ENCODE data around the gene GALNTL6. TPM values are rescaled to one million over a fixed set of nuclear protein-coding genes. Genes with fewer than 3 reads are reported as not detected.

GALNTL6 gene
- total and polyA plus RNA-seq, 2 donors (not counting 3 experiments of a cell fraction or from before 2014, with no cell fraction given), result not detected

DNA sequence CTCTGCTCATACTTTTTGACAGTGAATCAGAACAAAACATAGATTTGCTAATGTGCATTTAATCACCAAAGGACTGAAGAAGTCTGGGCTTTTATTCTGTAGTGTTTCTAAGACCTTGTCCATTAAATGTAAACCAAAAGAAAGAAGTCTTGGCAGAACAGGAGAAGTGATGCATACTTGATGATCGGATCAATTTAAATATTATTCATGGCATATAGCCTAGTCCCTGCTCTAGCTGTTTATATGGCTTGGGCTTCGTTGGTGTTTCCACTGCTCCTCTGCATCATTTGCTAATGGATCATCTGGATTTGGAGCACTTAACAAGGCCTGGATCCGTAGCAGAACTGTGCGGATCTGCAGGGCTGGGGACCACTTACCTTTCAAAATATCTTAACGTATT is 566.6 kb downstream of the GALNTL6 start:
- FAIRE-seq (no peak), DNase-seq (ENCODE audit: low read depth, low spot score) (no peak)
- Histone ChIP-seq H4K20me1 (replicated peaks; ENCODE audit: control insufficient read depth, extremely low read depth, insufficient read depth, low read length) (no peaks in the 10 kb centered on the region), H2AFZ (ENCODE audit: low read depth, low read length) (no peak overlapping the region), H3K4me3 (replicated peaks in 1 of 3; ENCODE audit: insufficient read depth in 1 of 3, low read depth in 1 of 3, low read length in 3 of 3) (no peak overlapping the region), H3K9me3 (replicated peaks; ENCODE audit: control insufficient read depth, insufficient read depth, low read length) (no peaks in the 10 kb centered on the region), H3K4me2 (ENCODE audit: insufficient read depth, low read length) (no peak overlapping the region), H3K27ac (ENCODE audit: insufficient read depth, low read depth, low read length) (no peak overlapping the region), H3K36me3 (ENCODE audit: control insufficient read depth in 2 of 2, extremely low read depth in 1 of 2, insufficient read depth in 2 of 2, low read length in 2 of 2) (no peaks in the 10 kb centered on the region), H3K9ac (replicated peaks; ENCODE audit: extremely low read depth, insufficient read depth, low read length) (no peak overlapping the region), H3K4me1 (ENCODE audit: control insufficient read depth, extremely low read depth, insufficient read depth, low read length) (no peaks in the 10 kb centered on the region), H3K9me1 (replicated peaks; ENCODE audit: control insufficient read depth, extremely low read depth, insufficient read depth, low read length) (no peaks in the 10 kb centered on the region), H3K27me3 (ENCODE audit: control insufficient read depth in 2 of 2, insufficient read depth in 2 of 2, low read length in 2 of 2) (no peaks in the 10 kb centered on the region), H3K79me2 (ENCODE audit: control insufficient read depth, insufficient read depth, low read length) (no peaks in the 10 kb centered on the region)
- BruUV-seq (replicated peaks), result no TSS peak
- POLR2A ChIA-PET, result no interaction called here
- intact Hi-C loops (cut with micrococcal nuclease) (no loop called here), dilution Hi-C loops (cut with MboI; ENCODE audit: extremely low pct_ligation_motif_present, low sequenced_read_pairs) (no loop called here)
- TF ChIP-seq POLR2A (IDR thresholded peaks at IDR 0.05; ENCODE audit: low read depth, low read length) (no peak), MYC (IDR thresholded peaks at IDR 0.05; ENCODE audit: low read depth, low read length) (no peak), POLR2AphosphoS5 (IDR thresholded peaks at IDR 0.05; ENCODE audit: insufficient read depth, low read depth, low read length) (no peak), JUN (IDR thresholded peaks at IDR 0.05; ENCODE audit: borderline replicate concordance, insufficient read depth, insufficient read length, low read depth) (no peak), FOS (IDR thresholded peaks at IDR 0.05; ENCODE audit: borderline replicate concordance, insufficient read depth, low read length) (no peak), EZH2 (IDR thresholded peaks at IDR 0.05; ENCODE audit: borderline replicate concordance, low read depth, low read length, severe bottlenecking) (no peak), GATA2 (IDR thresholded peaks at IDR 0.05; ENCODE audit: insufficient read depth, insufficient read length, low read depth, low read length) (no peak)
- TF ChIP-seq, protein P1, sequence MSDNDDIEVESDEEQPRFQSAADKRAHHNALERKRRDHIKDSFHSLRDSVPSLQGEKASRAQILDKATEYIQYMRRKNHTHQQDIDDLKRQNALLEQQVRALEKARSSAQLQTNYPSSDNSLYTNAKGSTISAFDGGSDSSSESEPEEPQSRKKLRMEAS (IDR thresholded peaks at IDR 0.05; ENCODE audit: insufficient read depth, insufficient read length), result no peak
- TF ChIP-seq, protein P2, sequence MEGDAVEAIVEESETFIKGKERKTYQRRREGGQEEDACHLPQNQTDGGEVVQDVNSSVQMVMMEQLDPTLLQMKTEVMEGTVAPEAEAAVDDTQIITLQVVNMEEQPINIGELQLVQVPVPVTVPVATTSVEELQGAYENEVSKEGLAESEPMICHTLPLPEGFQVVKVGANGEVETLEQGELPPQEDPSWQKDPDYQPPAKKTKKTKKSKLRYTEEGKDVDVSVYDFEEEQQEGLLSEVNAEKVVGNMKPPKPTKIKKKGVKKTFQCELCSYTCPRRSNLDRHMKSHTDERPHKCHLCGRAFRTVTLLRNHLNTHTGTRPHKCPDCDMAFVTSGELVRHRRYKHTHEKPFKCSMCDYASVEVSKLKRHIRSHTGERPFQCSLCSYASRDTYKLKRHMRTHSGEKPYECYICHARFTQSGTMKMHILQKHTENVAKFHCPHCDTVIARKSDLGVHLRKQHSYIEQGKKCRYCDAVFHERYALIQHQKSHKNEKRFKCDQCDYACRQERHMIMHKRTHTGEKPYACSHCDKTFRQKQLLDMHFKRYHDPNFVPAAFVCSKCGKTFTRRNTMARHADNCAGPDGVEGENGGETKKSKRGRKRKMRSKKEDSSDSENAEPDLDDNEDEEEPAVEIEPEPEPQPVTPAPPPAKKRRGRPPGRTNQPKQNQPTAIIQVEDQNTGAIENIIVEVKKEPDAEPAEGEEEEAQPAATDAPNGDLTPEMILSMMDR (IDR thresholded peaks at IDR 0.05; ENCODE audit: extremely low read depth in 1 of 2, insufficient read depth in 1 of 2, low read depth in 1 of 2, low read length in 2 of 2), result no peak
- CTCF ChIA-PET, result no interaction called here

Data from endothelial cell of umbilical vein (primary cell).